Body of pancreas (tissue), 4 donors: ENCODE results near the gene UBE2E1. TPM values are rescaled to one million over a fixed set of nuclear protein-coding genes. Genes with fewer than 3 reads are reported as not detected.
"Not testable (repeated sequence)": the region's sequence is repeated elsewhere in the genome, so short reads cannot be mapped to it uniquely, and the experiment has no call there.

Experiments
- ATAC-seq: fragments of 150-250 bp; one replicate; pipeline ENCODE4 v1.9.1; 2016
- DNase-seq, 4 donors: peaks; one replicate each; pipeline ENCODE4 v3.0.0-alpha.2; 2019
- H3K27ac ChIP-seq, 4 donors: fragments of 200-600 bp; sonication (generic); 1 replicate in 3 of 4; 2 replicates in 1 of 4; pipeline versions ENCODE4 v1.5.1 to v1.6.1; 2016 to 2019; ENCODE audit warnings: mild to moderate bottlenecking in 1 of 4, mixed read lengths in 1 of 4, moderate library complexity in 1 of 4
- H3K27me3 ChIP-seq, 2 donors: fragments of 200-600 bp; sonication (generic); one replicate each; pipeline ENCODE4 v1.6.0; 2016; ENCODE audit warnings: mild to moderate bottlenecking in 1 of 2
- H3K36me3 ChIP-seq, 2 donors: fragments of 200-600 bp; sonication (generic); replicated peaks in 1 of 2; 2 replicates each; pipeline ENCODE4 v1.5.1; 2016; ENCODE audit warnings: low read depth in 2 of 2; ENCODE audit not compliant: insufficient read depth in 1 of 2
- H3K4me1 ChIP-seq: fragments of 200-600 bp; sonication (generic); one replicate; pipeline ENCODE4 v1.6.0; 2016
- H3K4me3 ChIP-seq, 2 donors: fragments of 200-600 bp; sonication (generic); 1 replicate in 1 of 2; 2 replicates in 1 of 2; pipeline ENCODE4 v1.5.1; 2016 to 2019
- H3K9me3 ChIP-seq, 3 donors: fragments of 200-600 bp; sonication (generic); 1 replicate in 2 of 3; 2 replicates in 1 of 3; pipeline ENCODE4 v1.5.1; 2016
- CTCF ChIP-seq, 7 experiments: fragments of 450-650 bp in 4 of 7; fragments of 200-600 bp in 3 of 7; sonication (generic) in 3 of 7; IDR thresholded peaks; one replicate each; pipeline ENCODE4 v1.5.1; 2016 to 2019; ENCODE audit warnings: antibody characterized with exemption in 7 of 7
- POLR2A ChIP-seq, 3 donors: fragments of 450-650 bp; IDR thresholded peaks; one replicate each; pipeline ENCODE4 v1.6.1; 2016; ENCODE audit warnings: antibody characterized with exemption in 3 of 3, mild to moderate bottlenecking in 2 of 3
- WGBS, 2 donors: methylation state at CpG; one replicate each; pipeline ENCODE4 v1.1.5; 2017; 5-methylcytosine and 5-hydroxymethylcytosine counted together
- intact Hi-C: fragments of 100-400 bp; cut with DNase I; formaldehyde crosslinking; loops from one replicate; pipeline ENCODE4 v1.15.1; 2023
- total RNA-seq, 2 donors: library from RNA; depleted of rRNA; stranded (reverse); fragments of >200 nt; gene quantifications; one replicate each; pipeline ENCODE4 v1.1.0, GENCODE V29; 2016

The UBE2E1 gene
- total RNA-seq, 2 donors from 2014 or later: 21.1 to 30.9 TPM

- no peak overlapping the region for H3K4me3 ChIP-seq
- peaks cover 39% of the 10 kb centered on the region for H3K4me1 ChIP-seq
- TF ChIP-seq CTCF (IDR thresholded peaks at IDR 0.05) (no peak), POLR2A (IDR thresholded peaks at IDR 0.05) (no peak)
- no peak for DNase-seq
- no peak overlapping the region for H3K27ac ChIP-seq
- H3K36me3 ChIP-seq: peaks cover 0 to 10% of the 10 kb centered on the region in 2 donors
- intact Hi-C loops: no loop called here
- no peaks in the 10 kb centered on the region for H3K9me3 ChIP-seq
- H3K27me3 ChIP-seq: no peaks in the 10 kb centered on the region
- no peak for ATAC-seq
- 40 to 46% methylated on average over 7 of the region's 7 CpGs for WGBS, 2 donors
Observed at GRCh38 chr3:23915537-23916108, 109.9 kb downstream of the UBE2E1 start.

DNA sequence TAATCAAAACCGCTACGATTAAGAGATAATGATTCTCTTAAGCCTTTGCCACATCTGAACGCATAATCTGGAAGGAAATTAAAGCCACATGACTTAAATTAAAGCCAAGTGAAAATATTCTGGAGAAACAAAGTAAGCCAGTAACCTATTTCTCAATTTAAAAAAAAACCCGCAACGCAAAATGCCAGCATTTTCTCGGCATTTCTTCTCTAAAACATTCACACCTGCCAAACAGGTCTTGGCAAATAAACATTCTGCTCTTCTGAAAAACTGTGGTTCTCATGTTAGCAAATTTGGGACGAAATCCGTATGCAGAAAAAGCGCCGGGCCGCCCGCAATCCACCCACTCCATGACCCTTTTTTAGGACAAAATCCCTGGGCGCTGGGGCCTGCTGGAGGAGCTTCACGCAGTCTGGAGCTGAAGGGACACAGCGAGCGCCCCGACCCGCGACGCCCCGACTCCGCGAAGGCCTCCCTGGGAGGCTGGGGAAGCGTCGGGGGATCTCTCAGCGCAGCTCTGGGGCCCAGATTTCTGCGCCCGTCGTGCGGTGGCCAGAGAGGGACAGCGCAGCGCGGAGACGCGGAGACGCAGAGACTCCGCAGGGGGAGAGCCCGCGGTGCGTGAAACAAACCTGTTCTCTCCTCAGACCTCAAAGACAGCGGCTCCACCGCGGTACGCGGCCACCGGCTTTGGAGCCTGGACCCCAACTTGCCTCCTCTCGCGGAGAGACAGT, 110.6 kb downstream of the UBE2E1 start:
- TF ChIP-seq CTCF (IDR thresholded peaks at IDR 0.05) (no peak), POLR2A (IDR thresholded peaks at IDR 0.05) (no peak)
- intact Hi-C loops: no loop called here
- DNase-seq (no peak), ATAC-seq (peak; percentile 52)
- H3K36me3 ChIP-seq: peaks cover 0 to 11% of the 10 kb centered on the region in 2 donors
- H3K4me1 ChIP-seq: peaks cover 39% of the 10 kb centered on the region
- 1 to 2% methylated on average over 16 to 44 of the region's 48 CpGs for WGBS, 2 donors
- no peaks in the 10 kb centered on the region for H3K9me3 ChIP-seq
- H3K4me3 ChIP-seq: peak overlapping the region; percentile 75 to 90
- no peaks in the 10 kb centered on the region for H3K27me3 ChIP-seq
- peak overlapping the region; percentile 89 to 96 (median 94) for H3K27ac ChIP-seq

- peak; percentile 99 for ATAC-seq
- 0% methylated on average over 41 to 64 of the region's 64 CpGs for WGBS, 2 donors
Observed at GRCh38 chr3:23916886-23917678, 111.3 kb downstream of the UBE2E1 start, which contains the start of the genes NKIRAS1 and RPL15. TSS of gene NKIRAS1 (minus strand) at chr3:23916990. CDS start at chr3:23910904, 6,086 bp downstream. TSS of gene RPL15 (plus strand) at chr3:23917132. CDS start at chr3:23917860, 728 bp downstream.

GRCh38 chr3:23917679-23918303, 112.0 kb downstream of the UBE2E1 start:
- H3K9me3 ChIP-seq, intact Hi-C loops, H3K27me3 ChIP-seq: not testable (repeated sequence)
- H3K4me3 ChIP-seq: peak overlapping the region; percentile 75 to 90
- H3K27ac ChIP-seq: peak overlapping the region; percentile 89 to 96 (median 94)
- WGBS, 2 donors: 0 to 1% methylated on average over 21 of the region's 21 CpGs
- H3K36me3 ChIP-seq: peaks cover 0 to 11% of the 10 kb centered on the region in 2 donors
- peaks cover 39% of the 10 kb centered on the region for H3K4me1 ChIP-seq
- ATAC-seq (peak; percentile 53), DNase-seq (peak in 3 of 4 donors; percentile 62 to 77 (median 71))

More at GRCh38 chr3:23916886-23917678, 111.3 kb downstream of the UBE2E1 start, which contains the start of the genes NKIRAS1 and RPL15:
- intact Hi-C loops: no loop called here
- H3K27ac ChIP-seq: peak within 1 kb of the TSS; percentile 89 to 96 (median 94)
- H3K27me3 ChIP-seq: no peaks in the 10 kb centered on the region
- peak; percentile 97 to 98 (median 98) for DNase-seq
- peak; percentile 25 to 84 (median 66) for TF ChIP-seq CTCF (IDR thresholded peaks at IDR 0.05)
- TF ChIP-seq POLR2A (IDR thresholded peaks at IDR 0.05): peak; percentile 95 to 100 (median 99)
- peaks cover 39% of the 10 kb centered on the region for H3K4me1 ChIP-seq
- H3K36me3 ChIP-seq: peaks cover 0 to 11% of the 10 kb centered on the region in 2 donors
- H3K4me3 ChIP-seq: peak within 1 kb of the TSS; percentile 75 to 90
- H3K9me3 ChIP-seq: no peaks in the 10 kb centered on the region

GRCh38 chr3:23918331-23918730, 112.6 kb downstream of the UBE2E1 start:
- H3K27me3 ChIP-seq, ATAC-seq, DNase-seq, intact Hi-C loops, H3K9me3 ChIP-seq: not testable (repeated sequence)
- peaks cover 39% of the 10 kb centered on the region for H3K4me1 ChIP-seq
- peak overlapping the region in 1 of 2 donors; percentile 90 for H3K4me3 ChIP-seq
- H3K36me3 ChIP-seq: peaks cover 0 to 11% of the 10 kb centered on the region in 2 donors
- 20 to 29% methylated on average over 12 of the region's 12 CpGs for WGBS, 2 donors
- peak overlapping the region in 3 of 4 donors; percentile 89 to 95 (median 92) for H3K27ac ChIP-seq
